GM10248 (cell line): ENCODE results near the gene PBX3.
A peak's percentile ranks its signal among the peaks of the same experiment; 100 is the strongest.

Experiments used
- CTCF ChIA-PET: fragments of 300-600 bp; sonication (Branson Sonifier 250); formaldehyde crosslinking; extraction: SDS; loops from one replicate; lab custom pipeline; 2021; ENCODE audit warnings: antibody characterized with exemption; lab: Yijun Ruan, JAX
- POLR2A ChIA-PET: fragments of 350-650 bp; sonication (Branson Sonifier 250); formaldehyde crosslinking; extraction: SDS; loops from one replicate; lab custom pipeline; 2020; ENCODE audit warnings: antibody characterized with exemption; lab: Yijun Ruan, JAX
- DNase-seq: peaks from one replicate; pipeline ENCODE4 v3.0.0; 2012; ENCODE audit errors: extremely low spot score
- CTCF ChIP-seq: IDR thresholded peaks from 2 replicates; pipeline ENCODE4 v1.5.1; 2012; ENCODE audit warnings: mild to moderate bottlenecking, low read depth; ENCODE audit errors: extremely low read depth, missing control alignments, control extremely low read depth

Gene PBX3

DNA sequence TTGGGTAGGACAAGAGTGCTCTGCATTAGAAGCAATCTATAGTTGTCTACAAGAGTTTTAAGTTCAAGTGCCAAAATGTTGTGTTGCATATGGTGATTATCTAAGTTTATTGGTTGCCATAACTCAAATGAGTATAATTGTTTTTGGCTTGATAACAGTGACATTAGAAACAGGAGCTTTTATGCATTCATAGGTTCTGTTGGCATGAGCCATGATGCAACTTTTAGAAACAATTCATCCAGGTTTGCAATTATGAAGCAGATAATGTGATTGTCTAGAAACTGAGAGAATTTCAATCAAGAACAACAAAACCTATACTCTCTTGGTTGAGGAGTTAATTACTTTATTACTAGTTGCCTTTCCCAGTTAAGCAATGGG is 137.0 kb downstream of the PBX3 start:
- DNase-seq = no peak
- POLR2A ChIA-PET = no interaction called here
- CTCF ChIA-PET = interaction anchor here (1.0 kb wide), 1 partner anchor 93 kb away, joined by 3 read pairs; no protein-coding TSS in a partner anchor
- no peak for TF ChIP-seq CTCF

DNA sequence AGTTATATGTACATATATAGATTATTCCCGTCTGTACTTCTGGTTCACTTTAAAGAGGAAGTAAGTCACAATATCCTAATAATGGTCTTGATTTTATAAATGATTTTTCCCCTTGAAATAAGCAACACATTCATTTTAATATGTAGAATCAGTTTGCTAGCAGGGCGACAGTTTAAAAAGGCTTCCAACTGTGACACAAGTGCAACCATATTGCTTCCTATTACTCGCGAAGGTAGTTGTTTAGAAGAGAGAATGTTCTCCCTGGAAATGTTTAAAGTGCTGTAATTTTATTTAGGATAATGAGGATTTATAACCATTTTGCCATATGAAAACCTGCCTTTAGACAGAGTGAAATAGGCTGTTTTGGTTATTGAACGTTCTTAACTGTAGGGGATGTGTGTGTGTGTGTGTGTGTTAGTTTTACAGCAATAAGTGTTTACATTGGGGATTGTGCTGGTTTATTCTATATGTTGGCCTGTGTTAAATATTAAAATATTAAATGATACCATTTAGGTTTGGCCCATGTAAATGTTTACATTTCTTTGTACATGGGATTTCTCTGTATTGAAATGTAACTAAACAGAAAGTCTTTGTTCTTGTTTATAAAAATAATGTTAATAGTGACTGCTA is 138.3 kb downstream of the PBX3 start:
- POLR2A ChIA-PET = no interaction called here
- DNase-seq = no peak
- CTCF ChIA-PET = no interaction called here
- no peak for TF ChIP-seq CTCF

DNA sequence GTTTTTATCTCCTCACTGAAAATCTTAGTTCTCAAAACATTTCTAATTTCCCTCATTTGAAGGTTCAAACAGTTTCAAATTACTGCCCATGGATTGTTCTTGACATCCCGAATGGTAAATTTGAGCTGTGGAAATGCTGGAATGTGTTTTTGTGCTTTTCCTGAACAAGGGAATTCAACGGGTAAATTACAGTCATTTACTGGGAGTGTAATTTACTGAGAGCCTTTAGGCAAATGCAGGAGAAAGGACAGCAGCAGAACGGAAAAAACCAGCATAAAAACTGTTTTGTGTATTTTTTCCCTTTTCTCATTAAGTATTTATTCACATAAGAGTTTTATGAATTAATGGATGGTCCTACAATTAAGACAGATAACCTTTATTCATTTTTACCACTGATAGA is 139.2 kb downstream of the PBX3 start:
- POLR2A ChIA-PET = no interaction called here
- no peak for TF ChIP-seq CTCF
- no peak for DNase-seq

DNA sequence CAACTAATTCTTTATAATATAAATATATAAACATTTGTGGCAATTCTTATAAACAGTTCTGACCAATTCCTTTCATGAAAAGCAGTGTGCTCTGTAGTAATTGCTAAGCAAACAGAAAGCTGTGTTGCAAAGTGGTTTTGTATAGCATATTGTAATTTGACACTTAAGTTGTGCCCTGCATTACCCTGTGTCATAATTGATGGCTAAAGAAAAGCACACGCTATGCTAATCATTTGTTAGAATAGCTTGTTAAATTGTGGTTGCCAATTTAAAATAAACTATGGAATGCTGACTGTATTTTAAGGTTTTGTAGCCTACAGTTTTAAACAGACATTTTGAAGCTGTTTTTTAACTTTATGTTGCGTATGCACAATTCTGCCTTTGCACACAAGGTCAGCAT is 140.0 kb downstream of the PBX3 start:
- ChIA-PET CTCF (interaction anchor here (1.2 kb wide), 1 partner anchor 18 kb away, joined by 3 read pairs; no protein-coding TSS in a partner anchor), POLR2A (no interaction called here)
- TF ChIP-seq CTCF = no peak
- DNase-seq = no peak

More for the DNA sequence above, 139.2 kb downstream of the PBX3 start:
- CTCF ChIA-PET = no interaction called here

- no peak for TF ChIP-seq CTCF
- ChIA-PET POLR2A (no interaction called here), CTCF (interaction anchor here (1.0 to 1.2 kb wide), 2 partner anchors 19 to 149 kb away, joined by 3 read pairs; no protein-coding TSS in a partner anchor)
- DNase-seq = no peak
Observed at GRCh38 chr9:125888211-125888610, 141.0 kb downstream of the PBX3 start.

- POLR2A ChIA-PET = interaction anchor here (0.6 kb wide), 1 partner anchor 126 kb away, joined by 3 read pairs; no protein-coding TSS in a partner anchor
Observed at GRCh38 chr9:125889112-125889475, 141.9 kb downstream of the PBX3 start.

More at GRCh38 chr9:125889112-125889475, 141.9 kb downstream of the PBX3 start:
- no peak for TF ChIP-seq CTCF
- CTCF ChIA-PET = interaction anchor here (1.0 kb wide), 1 partner anchor 150 kb away, joined by 3 read pairs; no protein-coding TSS in a partner anchor
- peak; percentile 8 for DNase-seq
